HG02759 (cell line): ENCODE data around the gene SLC52A3.
"Not testable (repeated sequence)": the region's sequence is repeated elsewhere in the genome, so short reads cannot be mapped to it uniquely, and the experiment has no call there.

ENCODE experiments used
- ATAC-seq: cut with Tn5 transposase; IDR thresholded peaks from one replicate; pipeline ENCODE4 v1.9.1; 2021; ENCODE audit warnings: mild to moderate bottlenecking, moderate library complexity; ENCODE audit not compliant: unreplicated experiment

Gene SLC52A3

GRCh38 chr20:768426-768978, at the start of gene SLC52A3:
Gene SLC52A3 (minus strand): TSS chr20:768500. CDS start chr20:765774, 2,726 bp downstream.
- ATAC-seq: no peak

GRCh38 chr20:815914-816606, 47.8 kb upstream of the SLC52A3 start:
- ATAC-seq: no peak

GRCh38 chr20:815226-815625, 46.9 kb upstream of the SLC52A3 start:
- ATAC-seq: no peak

GRCh38 chr20:813390-813789, 45.1 kb upstream of the SLC52A3 start:
- no peak for ATAC-seq

GRCh38 chr20:812435-812814, 44.1 kb upstream of the SLC52A3 start:
- ATAC-seq: not testable (repeated sequence)

GRCh38 chr20:811776-812434, 43.6 kb upstream of the SLC52A3 start:
- ATAC-seq: not testable (repeated sequence)

- ATAC-seq: no peak
Observed at GRCh38 chr20:805713-806112, 37.4 kb upstream of the SLC52A3 start.

GRCh38 chr20:801678-802077, 33.4 kb upstream of the SLC52A3 start:
- ATAC-seq: no peak

- not testable (repeated sequence) for ATAC-seq
Observed at GRCh38 chr20:800026-800425, 31.7 kb upstream of the SLC52A3 start.

GRCh38 chr20:798746-799145, 30.4 kb upstream of the SLC52A3 start:
- not testable (repeated sequence) for ATAC-seq

GRCh38 chr20:796921-797320, 28.6 kb upstream of the SLC52A3 start:
- ATAC-seq: no peak

- ATAC-seq: no peak
Observed at GRCh38 chr20:792248-792647, 23.9 kb upstream of the SLC52A3 start.

- ATAC-seq: no peak
Observed at GRCh38 chr20:791056-791455, 22.8 kb upstream of the SLC52A3 start.

GRCh38 chr20:787825-788224, 19.5 kb upstream of the SLC52A3 start:
- no peak for ATAC-seq

GRCh38 chr20:779771-780170, 11.5 kb upstream of the SLC52A3 start:
- ATAC-seq: no peak

GRCh38 chr20:776165-776564, 7.9 kb upstream of the SLC52A3 start:
- no peak for ATAC-seq

GRCh38 chr20:775679-776135, 7.4 kb upstream of the SLC52A3 start:
- no peak for ATAC-seq

GRCh38 chr20:774660-775057, 6.4 kb upstream of the SLC52A3 start:
- no peak for ATAC-seq

GRCh38 chr20:774016-774659, 5.8 kb upstream of the SLC52A3 start:
- no peak for ATAC-seq

- no peak for ATAC-seq
Observed at GRCh38 chr20:772806-773205, 4.5 kb upstream of the SLC52A3 start.

GRCh38 chr20:771741-772464, 3.6 kb upstream of the SLC52A3 start:
- no peak for ATAC-seq
